H9 (cell line): ENCODE measurements around the gene RHOB. TPM values are rescaled to one million over a fixed set of nuclear protein-coding genes. Genes with fewer than 3 reads are reported as not detected.

Source experiments
- DNase-seq: peaks from one replicate; pipeline ENCODE4 v3.0.0-alpha.2; 2017
- H2AFZ ChIP-seq: one replicate; pipeline ENCODE4 v1.6.1; 2013; ENCODE audit warnings: mild to moderate bottlenecking, low read length, control low read depth, moderate library complexity
- H2AK5ac ChIP-seq: 2 replicates; pipeline ENCODE4 v1.6.1; 2013; ENCODE audit warnings: low read length, control low read depth, mixed read lengths; ENCODE audit not compliant: insufficient read length
- H2BK120ac ChIP-seq: one replicate; pipeline ENCODE4 v1.6.1; 2013; ENCODE audit warnings: low read depth, mild to moderate bottlenecking, low read length, control low read depth, inconsistent platforms; ENCODE audit not compliant: poor library complexity, severe bottlenecking
- H2BK12ac ChIP-seq: 2 replicates; pipeline ENCODE4 v1.6.1; 2013; ENCODE audit warnings: low read length, control low read depth, mixed read lengths, low read depth; ENCODE audit not compliant: insufficient read length
- H2BK15ac ChIP-seq: 2 replicates; pipeline ENCODE4 v1.6.1; 2013; ENCODE audit warnings: low read depth, low read length, control low read depth
- H2BK20ac ChIP-seq: one replicate; pipeline ENCODE4 v1.6.1; 2013; ENCODE audit warnings: low read depth, mild to moderate bottlenecking, low read length, control low read depth, inconsistent platforms; ENCODE audit not compliant: poor library complexity, severe bottlenecking
- H2BK5ac ChIP-seq: 2 replicates; pipeline ENCODE4 v1.6.1; 2013; ENCODE audit warnings: low read length, control low read depth, mixed read lengths; ENCODE audit not compliant: insufficient read length
- H3K14ac ChIP-seq: 2 replicates; pipeline ENCODE4 v1.6.1; 2013; ENCODE audit warnings: low read length, control low read depth; ENCODE audit not compliant: insufficient read depth
- H3K18ac ChIP-seq: 2 replicates; pipeline ENCODE4 v1.6.1; 2013; ENCODE audit warnings: low read depth, mild to moderate bottlenecking, mixed read lengths, low read length, control low read depth; ENCODE audit not compliant: insufficient read length
- H3K23ac ChIP-seq: 2 replicates; pipeline ENCODE4 v1.6.1; 2013; ENCODE audit warnings: low read length, control low read depth, mixed read lengths, low read depth; ENCODE audit not compliant: insufficient read length
- H3K23me2 ChIP-seq: 2 replicates; pipeline ENCODE4 v1.6.1; 2013; ENCODE audit warnings: low read depth, mild to moderate bottlenecking, mixed read lengths, low read length, control low read depth; ENCODE audit not compliant: insufficient read length, poor library complexity, severe bottlenecking
- H3K27ac ChIP-seq: 2 replicates; pipeline ENCODE4 v1.5.1; 2013; ENCODE audit warnings: low read length, control low read depth, mixed read lengths, low read depth; ENCODE audit not compliant: insufficient read length
- H3K27me3 ChIP-seq: 2 replicates; pipeline ENCODE4 v1.6.1; 2013; ENCODE audit warnings: low read length, control low read depth, inconsistent platforms; ENCODE audit not compliant: insufficient read depth
- H3K4ac ChIP-seq: 2 replicates; pipeline ENCODE4 v1.6.1; 2013; ENCODE audit warnings: low read depth, mild to moderate bottlenecking, control low read depth, inconsistent platforms, low read length, moderate library complexity
- H3K4me1 ChIP-seq: 2 replicates; pipeline ENCODE4 v1.6.1; 2013; ENCODE audit warnings: low read length, control low read depth, inconsistent platforms; ENCODE audit not compliant: insufficient read depth
- H3K4me2 ChIP-seq: 2 replicates; pipeline ENCODE4 v1.6.1; 2013; ENCODE audit warnings: low read length, control low read depth, mixed read lengths; ENCODE audit not compliant: insufficient read length, insufficient read depth
- H3K56ac ChIP-seq: 2 replicates; pipeline ENCODE4 v1.6.1; 2013; ENCODE audit warnings: low read depth, mild to moderate bottlenecking, mixed read lengths, low read length, control low read depth; ENCODE audit not compliant: insufficient read length
- H3K79me1 ChIP-seq: 2 replicates; pipeline ENCODE4 v1.6.1; 2013; ENCODE audit warnings: low read depth, mild to moderate bottlenecking, moderate library complexity, low read length, control low read depth, inconsistent platforms; ENCODE audit not compliant: insufficient read depth, poor library complexity, severe bottlenecking
- H3K79me2 ChIP-seq: 2 replicates; pipeline ENCODE4 v1.6.1; 2013; ENCODE audit warnings: low read length, control low read depth, inconsistent platforms; ENCODE audit not compliant: insufficient read depth
- H3K9ac ChIP-seq: 2 replicates; pipeline ENCODE4 v1.6.1; 2013; ENCODE audit warnings: low read length, control low read depth, mixed read lengths; ENCODE audit not compliant: insufficient read length; ENCODE audit errors: extremely low read depth
- H3K9me3 ChIP-seq: one replicate; pipeline ENCODE4 v1.6.1; 2013; ENCODE audit warnings: low read depth, low read length, inconsistent platforms; ENCODE audit not compliant: control insufficient read depth
- H3T11ph ChIP-seq: one replicate; pipeline ENCODE4 v1.6.1; 2013; ENCODE audit warnings: mild to moderate bottlenecking, low read length, control low read depth, inconsistent platforms
- H4K20me1 ChIP-seq: one replicate; pipeline ENCODE4 v1.6.1; 2013; ENCODE audit not compliant: control insufficient read depth, insufficient read length, insufficient read depth
- H4K5ac ChIP-seq: 2 replicates; pipeline ENCODE4 v1.6.1; 2013; ENCODE audit warnings: low read depth, mild to moderate bottlenecking, mixed read lengths, low read length, control low read depth; ENCODE audit not compliant: insufficient read length
- H4K8ac ChIP-seq: replicated peaks from 2 replicates; pipeline ENCODE4 v1.6.1; 2013; ENCODE audit warnings: low read length, control low read depth, mixed read lengths, low read depth; ENCODE audit not compliant: insufficient read length
- H4K91ac ChIP-seq: 2 replicates; pipeline ENCODE4 v1.6.1; 2013; ENCODE audit warnings: low read depth, mild to moderate bottlenecking, moderate library complexity, mixed read lengths, low read length, control low read depth; ENCODE audit not compliant: insufficient read length
- H3K27ac Mint-ChIP-seq, 3 experiments: 2 replicates in 2 of 3; 3 replicates in 1 of 3; pipeline ENCODE4 v1.8.0; 2020 to 2021; ENCODE audit warnings: mixed read lengths in 3 of 3, mild to moderate bottlenecking in 1 of 3, moderate library complexity in 1 of 3
- H3K27me3 Mint-ChIP-seq: 2 replicates; pipeline ENCODE4 v1.8.0; 2021; ENCODE audit warnings: low read depth, mild to moderate bottlenecking, moderate library complexity, mixed read lengths
- H3K36me3 Mint-ChIP-seq, 3 experiments: 2 replicates in 2 of 3; 3 replicates in 1 of 3; pipeline ENCODE4 v1.8.0; 2020 to 2021; ENCODE audit warnings: low read depth in 3 of 3, mixed read lengths in 3 of 3; ENCODE audit not compliant: insufficient read depth in 1 of 3
- H3K4me1 Mint-ChIP-seq, 2 experiments: 2 replicates each; pipeline ENCODE4 v1.8.0; 2020; ENCODE audit warnings: mixed read lengths in 2 of 2
- H3K4me3 Mint-ChIP-seq, 2 experiments: 2 replicates in 1 of 2; 3 replicates in 1 of 2; pipeline ENCODE4 v1.8.0; 2020 to 2021; ENCODE audit warnings: mild to moderate bottlenecking in 2 of 2, mixed read lengths in 2 of 2, moderate library complexity in 1 of 2
- H3K9me3 Mint-ChIP-seq, 2 experiments: 2 replicates in 1 of 2; 3 replicates in 1 of 2; pipeline ENCODE4 v1.8.0; 2020; ENCODE audit warnings: mild to moderate bottlenecking in 2 of 2, mixed read lengths in 2 of 2, moderate library complexity in 1 of 2
- CTCF ChIP-seq: fragments of 200-600 bp; sonication (generic); conservative IDR thresholded peaks from 3 replicates; pipeline ENCODE4 v1.8.0; 2021; ENCODE audit warnings: antibody characterized with exemption, mild to moderate bottlenecking
- whole genome bisulfite sequencing: extraction: QIAGEN DNeasy Blood & Tissue Kit; methylation state at CpG from one replicate; pipeline ENCODE4 v1.1.7; 2013; ENCODE audit warnings: missing lambda C conversion rate, low lambda C conversion rate, mixed read lengths; ENCODE audit not compliant: insufficient read length; ENCODE audit errors: extremely low coverage; 5-methylcytosine and 5-hydroxymethylcytosine counted together
- total RNA-seq: library from RNA; stranded (reverse); gene quantifications from 2 replicates; pipeline ENCODE4 v1.2.1, GENCODE V29; 2021

The RHOB gene
- total RNA-seq, 1 experiment from 2014 or later: 10.3 TPM

DNA sequence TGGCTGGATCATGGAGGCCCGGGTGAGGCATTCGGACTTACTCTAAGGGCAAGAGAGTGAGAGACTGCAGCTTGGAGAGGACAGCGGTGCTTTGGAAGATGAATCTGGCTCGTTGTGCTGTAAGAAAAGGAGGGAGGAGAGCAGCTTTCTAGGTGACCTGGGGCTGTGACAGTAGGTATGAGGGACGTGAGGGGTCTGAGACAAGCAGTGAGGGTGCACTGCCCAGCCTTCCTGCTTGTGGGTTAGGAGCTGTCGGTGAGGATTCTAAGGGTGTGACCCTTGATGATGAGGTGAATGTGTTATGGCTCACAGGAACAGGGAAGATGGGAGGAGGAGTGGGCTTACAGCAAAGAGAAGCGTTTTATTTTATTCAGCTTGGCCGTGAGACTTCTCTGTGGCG is 27.1 kb upstream of the RHOB start:
- Mint-ChIP-seq H3K9me3 (no peaks in the 10 kb centered on the region), H3K27me3 (peaks cover 5% of the 10 kb centered on the region), H3K4me3 (no peak overlapping the region), H3K27ac (no peak overlapping the region), H3K4me1 (peaks cover 11 to 24% of the 10 kb centered on the region in 2 experiments; a peak in 3 of 4 replicates), H3K36me3 (no peaks in the 10 kb centered on the region; a peak in 1 of 7 replicates)
- no peak overlapping the region for H3K4ac ChIP-seq
- 0 out of 2 replicates have a peak overlapping the region, but pooled peaks have one; percentile 25 for H3K14ac ChIP-seq
- no peak overlapping the region for H2BK5ac ChIP-seq
- H4K5ac ChIP-seq: no peak overlapping the region
- no peak overlapping the region for H3K4me2 ChIP-seq
- no peaks in the 10 kb centered on the region for H3K23me2 ChIP-seq
- no peak overlapping the region for H3K9ac ChIP-seq
- H4K8ac ChIP-seq: no peak overlapping the region
- no CpG with 5 or more reads among the region's 9 CpGs for WGBS
- no peak overlapping the region for H3K23ac ChIP-seq
- no peak overlapping the region for H2BK15ac ChIP-seq
- no peaks in the 10 kb centered on the region; the same call in 1 of the 2 replicates for H3K4me1 ChIP-seq
- H2BK120ac ChIP-seq: no peak overlapping the region
- H4K20me1 ChIP-seq: no peaks in the 10 kb centered on the region
- H3K18ac ChIP-seq: no peak overlapping the region
- H3T11ph ChIP-seq: no peak overlapping the region
- no peak for DNase-seq
- H3K9me3 ChIP-seq: no peaks in the 10 kb centered on the region
- H3K79me2 ChIP-seq: no peaks in the 10 kb centered on the region
- H2BK12ac ChIP-seq: no peak overlapping the region
- no peak overlapping the region for H3K27ac ChIP-seq
- no peak overlapping the region for H4K91ac ChIP-seq
- H3K27me3 ChIP-seq: no peaks in the 10 kb centered on the region
- H2BK20ac ChIP-seq: no peak overlapping the region
- H3K56ac ChIP-seq: no peak overlapping the region
- H2AFZ ChIP-seq: no peak overlapping the region
- TF ChIP-seq CTCF: no peak
- H3K79me1 ChIP-seq: no peaks in the 10 kb centered on the region
- H2AK5ac ChIP-seq: no peak overlapping the region
